Transverse colon (tissue), 4 donors: Measurements from ENCODE around the gene ZNF33A.
"Not testable (repeated sequence)": the region's sequence is repeated elsewhere in the genome, so short reads cannot be mapped to it uniquely, and the experiment has no call there.

ENCODE experiments used
- EP300 ChIP-seq: sonication (generic); formaldehyde crosslinking; IDR thresholded peaks from one replicate; pipeline ENCODE4 v1.6.1; 2017; ENCODE audit warnings: antibody characterized with exemption, low read depth
- POLR2A ChIP-seq: fragments of 450-650 bp; IDR thresholded peaks from one replicate; pipeline ENCODE4 v1.6.1; 2016; ENCODE audit warnings: antibody characterized with exemption, mild to moderate bottlenecking, moderate library complexity
- POLR2AphosphoS5 ChIP-seq, 3 donors: sonication (generic); formaldehyde crosslinking; IDR thresholded peaks; one replicate each; pipeline ENCODE4 v1.6.1; 2016; ENCODE audit warnings: antibody characterized with exemption in 3 of 3
- TF ChIP-seq, protein P1 (sequence below), 5 experiments: fragments of 200-600 bp in 3 of 5; fragments of 450-650 bp in 2 of 5; sonication (generic) in 3 of 5; IDR thresholded peaks; 1 replicate in 2 of 5; 2 replicates in 3 of 5; pipeline ENCODE4 v1.5.1; 2016 to 2017; ENCODE audit warnings: antibody characterized with exemption in 5 of 5, inconsistent platforms in 3 of 5, mild to moderate bottlenecking in 2 of 5, moderate library complexity in 1 of 5

DNA sequence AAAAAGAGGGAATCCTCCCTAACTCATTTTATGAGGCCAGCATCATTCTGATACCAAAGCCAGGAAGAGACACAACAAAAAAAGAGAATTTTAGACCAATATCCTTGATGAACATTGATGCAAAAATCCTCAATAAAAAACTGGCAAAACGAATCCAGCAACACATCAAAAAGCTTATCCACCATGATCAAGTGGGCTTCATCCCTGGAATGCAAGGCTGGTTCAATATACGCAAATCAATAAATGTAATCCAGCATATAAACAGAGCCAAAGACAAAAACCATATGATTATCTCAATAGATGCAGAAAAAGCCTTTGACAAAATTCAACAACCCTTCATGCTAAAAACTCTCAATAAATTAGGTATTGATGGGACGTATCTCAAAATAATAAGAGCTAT lies 11.6 kb upstream of the ZNF33A start:
- TF ChIP-seq, protein P1, sequence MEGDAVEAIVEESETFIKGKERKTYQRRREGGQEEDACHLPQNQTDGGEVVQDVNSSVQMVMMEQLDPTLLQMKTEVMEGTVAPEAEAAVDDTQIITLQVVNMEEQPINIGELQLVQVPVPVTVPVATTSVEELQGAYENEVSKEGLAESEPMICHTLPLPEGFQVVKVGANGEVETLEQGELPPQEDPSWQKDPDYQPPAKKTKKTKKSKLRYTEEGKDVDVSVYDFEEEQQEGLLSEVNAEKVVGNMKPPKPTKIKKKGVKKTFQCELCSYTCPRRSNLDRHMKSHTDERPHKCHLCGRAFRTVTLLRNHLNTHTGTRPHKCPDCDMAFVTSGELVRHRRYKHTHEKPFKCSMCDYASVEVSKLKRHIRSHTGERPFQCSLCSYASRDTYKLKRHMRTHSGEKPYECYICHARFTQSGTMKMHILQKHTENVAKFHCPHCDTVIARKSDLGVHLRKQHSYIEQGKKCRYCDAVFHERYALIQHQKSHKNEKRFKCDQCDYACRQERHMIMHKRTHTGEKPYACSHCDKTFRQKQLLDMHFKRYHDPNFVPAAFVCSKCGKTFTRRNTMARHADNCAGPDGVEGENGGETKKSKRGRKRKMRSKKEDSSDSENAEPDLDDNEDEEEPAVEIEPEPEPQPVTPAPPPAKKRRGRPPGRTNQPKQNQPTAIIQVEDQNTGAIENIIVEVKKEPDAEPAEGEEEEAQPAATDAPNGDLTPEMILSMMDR (IDR thresholded peaks at IDR 0.05), result not testable (repeated sequence)
- not testable (repeated sequence) for TF ChIP-seq POLR2A; EP300; POLR2AphosphoS5 (IDR thresholded peaks at IDR 0.05)
